Breast epithelium (tissue), 3 donors: ENCODE measurements around the gene HACD3.

Experiments used
- POLR2A ChIP-seq: fragments of 450-650 bp; IDR thresholded peaks from one replicate; pipeline ENCODE4 v1.6.1; 2016; ENCODE audit warnings: antibody characterized with exemption, mild to moderate bottlenecking, moderate library complexity
- POLR2AphosphoS5 ChIP-seq, 3 donors: sonication (generic); formaldehyde crosslinking; IDR thresholded peaks; one replicate each; pipeline ENCODE4 v1.6.1; 2017; ENCODE audit warnings: antibody characterized with exemption in 3 of 3
- TF ChIP-seq, protein P1 (sequence below), 3 donors: fragments of 450-650 bp; IDR thresholded peaks; one replicate each; pipeline ENCODE4 v1.5.1; 2016 to 2017; ENCODE audit warnings: antibody characterized with exemption in 3 of 3, mild to moderate bottlenecking in 3 of 3, moderate library complexity in 3 of 3

DNA sequence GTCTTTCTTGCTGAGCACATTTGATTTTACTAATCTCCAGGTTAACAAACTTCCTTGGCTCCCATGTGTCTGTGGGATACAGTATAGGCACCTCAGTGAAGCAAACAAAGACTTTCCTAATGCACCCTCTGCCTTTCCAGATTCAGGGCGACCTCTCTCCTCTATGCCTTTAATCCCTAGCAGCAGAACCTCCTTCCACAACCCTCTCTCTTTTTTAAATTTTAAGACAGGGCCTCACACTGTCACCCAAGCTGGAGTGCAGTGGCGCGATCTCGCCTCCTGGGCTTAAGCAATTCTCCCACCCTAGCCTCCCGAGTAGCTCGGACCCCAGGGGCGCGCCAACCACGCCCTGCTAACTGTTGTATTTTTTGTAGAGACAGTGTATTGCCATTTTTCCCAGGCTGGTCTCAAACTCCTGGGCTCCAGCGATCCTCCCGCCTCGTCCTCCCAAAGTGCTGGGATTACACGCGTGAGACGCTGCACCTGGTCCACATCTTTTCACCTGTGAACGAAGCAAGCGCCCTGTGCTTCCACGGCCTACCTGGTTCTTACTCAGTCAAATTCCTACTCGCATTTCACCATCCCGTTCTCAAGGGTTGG lies 1.7 kb upstream of the HACD3 start:
- TF ChIP-seq POLR2AphosphoS5 (IDR thresholded peaks at IDR 0.05) (no peak), POLR2A (no peak)
- TF ChIP-seq, protein P1, sequence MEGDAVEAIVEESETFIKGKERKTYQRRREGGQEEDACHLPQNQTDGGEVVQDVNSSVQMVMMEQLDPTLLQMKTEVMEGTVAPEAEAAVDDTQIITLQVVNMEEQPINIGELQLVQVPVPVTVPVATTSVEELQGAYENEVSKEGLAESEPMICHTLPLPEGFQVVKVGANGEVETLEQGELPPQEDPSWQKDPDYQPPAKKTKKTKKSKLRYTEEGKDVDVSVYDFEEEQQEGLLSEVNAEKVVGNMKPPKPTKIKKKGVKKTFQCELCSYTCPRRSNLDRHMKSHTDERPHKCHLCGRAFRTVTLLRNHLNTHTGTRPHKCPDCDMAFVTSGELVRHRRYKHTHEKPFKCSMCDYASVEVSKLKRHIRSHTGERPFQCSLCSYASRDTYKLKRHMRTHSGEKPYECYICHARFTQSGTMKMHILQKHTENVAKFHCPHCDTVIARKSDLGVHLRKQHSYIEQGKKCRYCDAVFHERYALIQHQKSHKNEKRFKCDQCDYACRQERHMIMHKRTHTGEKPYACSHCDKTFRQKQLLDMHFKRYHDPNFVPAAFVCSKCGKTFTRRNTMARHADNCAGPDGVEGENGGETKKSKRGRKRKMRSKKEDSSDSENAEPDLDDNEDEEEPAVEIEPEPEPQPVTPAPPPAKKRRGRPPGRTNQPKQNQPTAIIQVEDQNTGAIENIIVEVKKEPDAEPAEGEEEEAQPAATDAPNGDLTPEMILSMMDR (IDR thresholded peaks at IDR 0.05): no peak
